Muscle of back (tissue), 11 donors: ENCODE results near the gene ACTRT2. TPM values are rescaled to one million over a fixed set of nuclear protein-coding genes. Genes with fewer than 3 reads are reported as not detected.

Experiments
- DNase-seq, 3 donors: peaks; one replicate each; pipeline versions ENCODE4 v3.0.0 to v3.0.0-alpha.2; 2013
- polyA plus RNA-seq, 10 donors: library from polyadenylated mRNA; unstranded; fragments of 120-200 nt; gene quantifications; one replicate each; pipeline ENCODE4 v1.2.1, GENCODE V29; 2013; ENCODE audit not compliant: insufficient read length in 10 of 10

Gene ACTRT2
- polyA plus RNA-seq, 10 donors: not detected

- peak in 1 of 3 donors; percentile 57 for DNase-seq
These were observed 10.3 kb downstream of the ACTRT2 start for GRCh38 chr1:3031401-3032221.

DNA sequence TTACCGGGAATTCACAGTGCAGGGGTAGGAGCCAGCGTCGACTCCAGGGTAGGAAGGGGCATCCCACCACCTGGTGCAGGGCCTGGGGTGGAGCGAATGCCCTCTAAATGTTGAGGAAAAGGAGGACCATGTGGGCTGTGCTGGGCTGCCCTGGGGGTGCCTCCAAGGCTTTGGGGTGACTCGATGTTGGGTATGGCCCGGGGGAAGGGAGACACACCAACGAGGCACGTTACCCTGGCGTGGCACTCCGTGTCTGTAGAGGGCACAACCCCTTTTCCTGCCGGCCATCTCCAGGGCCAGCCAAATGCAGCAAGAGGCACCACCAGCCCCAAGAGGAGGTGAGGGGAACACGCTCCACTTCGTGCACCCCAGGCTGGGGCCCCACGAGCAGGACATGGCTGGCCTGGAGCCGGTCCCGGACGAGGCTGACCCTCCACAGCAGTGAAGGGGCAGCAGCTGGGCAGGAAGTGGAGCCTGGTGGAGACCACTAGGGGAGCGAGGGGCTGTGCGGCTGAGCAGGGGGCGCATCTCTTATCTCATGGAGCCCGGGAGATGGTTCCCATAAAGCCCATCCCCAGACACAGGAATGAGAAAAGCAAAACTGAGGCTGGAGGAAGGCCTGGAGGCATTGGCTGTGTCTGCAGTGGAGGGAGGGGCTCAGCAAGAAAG lies 11.2 kb downstream of the ACTRT2 start:
- DNase-seq: no peak

DNA sequence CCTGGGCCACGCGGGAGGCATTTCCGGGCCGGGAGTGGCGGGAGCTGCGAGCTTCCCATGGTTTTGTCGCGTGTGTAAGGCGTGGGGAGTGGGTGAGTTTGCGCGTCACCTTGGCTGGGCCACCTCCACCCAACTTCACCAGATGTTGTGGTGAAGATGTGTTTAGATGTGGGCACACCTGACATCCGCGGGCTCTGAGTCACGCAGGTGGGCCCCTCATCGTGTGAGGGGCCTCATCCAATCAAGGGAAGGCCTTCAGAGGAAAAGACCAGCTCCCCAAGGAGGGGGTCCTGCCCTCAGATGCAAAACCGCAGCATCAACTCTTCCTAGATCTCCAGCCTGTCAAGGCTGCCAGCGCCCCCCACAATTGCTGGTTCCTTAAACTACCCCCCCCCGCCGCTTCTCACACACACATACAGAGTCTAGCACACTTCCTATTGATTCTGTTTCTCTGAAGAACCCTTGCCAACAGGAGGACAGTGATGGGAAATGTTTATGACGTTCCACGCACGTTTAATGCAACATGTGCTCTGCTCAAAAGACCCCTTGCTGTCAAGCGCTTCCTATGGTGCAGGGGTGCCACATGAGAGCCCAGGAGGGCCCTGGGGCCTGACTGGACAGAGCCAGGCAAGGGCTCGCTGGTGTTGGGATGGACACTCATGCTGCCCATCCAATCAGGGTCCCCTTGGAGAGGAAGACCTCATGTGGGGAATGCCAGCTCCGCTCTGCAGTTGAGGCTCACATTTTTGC lies 11.9 kb downstream of the ACTRT2 start:
- DNase-seq: no peak

DNA sequence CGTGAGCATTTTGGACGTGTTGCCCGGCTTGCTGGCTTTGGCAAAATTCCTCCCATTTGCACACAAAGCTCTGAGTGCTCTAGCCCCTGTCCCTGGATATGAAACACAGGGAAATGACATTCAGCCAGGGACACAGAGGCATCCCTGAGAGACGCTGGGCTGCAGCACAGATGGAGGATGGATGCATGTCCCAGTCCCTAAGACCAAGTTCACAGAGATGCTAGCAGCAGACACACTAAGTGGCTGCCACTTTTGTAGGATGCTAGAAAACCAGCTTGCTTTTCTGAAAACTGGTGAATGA lies 12.5 kb downstream of the ACTRT2 start:
- DNase-seq: no peak

DNA sequence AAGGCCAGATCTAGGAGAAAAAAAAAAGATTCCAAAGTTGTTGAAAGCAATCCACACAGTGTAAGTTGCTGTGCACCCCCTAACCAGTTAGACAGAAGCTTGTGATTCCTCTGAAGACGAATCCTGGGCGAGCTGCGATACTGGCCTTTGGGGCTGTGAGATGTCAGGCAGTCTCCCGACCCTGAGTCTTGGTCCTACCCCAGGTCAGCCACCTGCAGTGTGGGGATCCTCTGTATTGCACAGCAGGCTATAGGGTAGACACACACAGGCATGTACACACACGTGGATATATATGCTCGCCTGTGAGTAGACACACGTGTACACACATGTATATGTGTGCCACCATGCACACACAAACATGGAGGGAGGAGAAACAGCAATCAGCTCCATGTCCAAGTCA lies 12.9 kb downstream of the ACTRT2 start:
- DNase-seq: no peak

- no peak for DNase-seq
These were observed 13.7 kb downstream of the ACTRT2 start for GRCh38 chr1:3034728-3035562.

DNA sequence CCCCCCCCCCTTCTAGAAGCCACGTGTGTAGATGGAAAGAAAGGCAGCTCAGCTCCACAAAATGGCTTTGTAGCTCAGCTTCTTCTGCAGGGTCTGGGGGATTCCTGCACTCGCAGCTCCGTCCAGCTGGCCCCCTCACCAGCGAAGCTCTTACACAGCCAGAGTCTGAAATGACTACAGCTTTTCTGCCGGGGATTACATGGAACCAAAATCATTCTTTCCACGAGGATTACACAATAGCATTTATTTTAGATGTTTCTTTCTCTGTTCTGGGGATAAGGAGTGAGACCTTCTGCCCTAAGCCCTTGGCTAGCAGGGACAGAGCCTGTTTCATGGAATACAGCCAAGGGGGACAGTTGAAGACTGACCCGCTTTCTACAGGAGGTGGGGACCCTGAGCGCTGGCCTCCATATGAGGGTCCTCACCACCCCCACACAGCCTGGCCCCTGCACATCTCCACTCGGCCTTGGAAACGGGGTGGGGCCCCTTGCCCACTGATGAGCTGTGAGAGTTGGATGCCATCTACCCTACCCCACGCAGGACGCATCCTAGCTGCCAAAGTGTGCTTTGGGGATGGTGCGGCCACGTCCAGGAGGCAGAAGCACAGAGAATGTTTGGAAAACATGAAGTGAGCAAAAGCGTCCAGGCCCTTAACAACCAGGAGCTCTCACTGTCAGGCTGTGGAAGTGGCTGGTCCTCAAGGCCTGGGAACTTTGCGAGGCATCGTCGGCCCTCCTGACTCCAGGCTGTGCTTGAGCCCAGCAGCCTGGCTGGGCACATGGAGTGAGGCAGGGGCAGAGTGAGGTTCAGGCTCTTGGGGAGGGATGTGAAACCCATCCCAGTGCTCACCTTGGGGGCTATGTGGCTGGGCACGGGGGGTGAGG lies 14.5 kb downstream of the ACTRT2 start:
- peak in 2 of 3 donors; percentile 36 to 70 for DNase-seq

DNA sequence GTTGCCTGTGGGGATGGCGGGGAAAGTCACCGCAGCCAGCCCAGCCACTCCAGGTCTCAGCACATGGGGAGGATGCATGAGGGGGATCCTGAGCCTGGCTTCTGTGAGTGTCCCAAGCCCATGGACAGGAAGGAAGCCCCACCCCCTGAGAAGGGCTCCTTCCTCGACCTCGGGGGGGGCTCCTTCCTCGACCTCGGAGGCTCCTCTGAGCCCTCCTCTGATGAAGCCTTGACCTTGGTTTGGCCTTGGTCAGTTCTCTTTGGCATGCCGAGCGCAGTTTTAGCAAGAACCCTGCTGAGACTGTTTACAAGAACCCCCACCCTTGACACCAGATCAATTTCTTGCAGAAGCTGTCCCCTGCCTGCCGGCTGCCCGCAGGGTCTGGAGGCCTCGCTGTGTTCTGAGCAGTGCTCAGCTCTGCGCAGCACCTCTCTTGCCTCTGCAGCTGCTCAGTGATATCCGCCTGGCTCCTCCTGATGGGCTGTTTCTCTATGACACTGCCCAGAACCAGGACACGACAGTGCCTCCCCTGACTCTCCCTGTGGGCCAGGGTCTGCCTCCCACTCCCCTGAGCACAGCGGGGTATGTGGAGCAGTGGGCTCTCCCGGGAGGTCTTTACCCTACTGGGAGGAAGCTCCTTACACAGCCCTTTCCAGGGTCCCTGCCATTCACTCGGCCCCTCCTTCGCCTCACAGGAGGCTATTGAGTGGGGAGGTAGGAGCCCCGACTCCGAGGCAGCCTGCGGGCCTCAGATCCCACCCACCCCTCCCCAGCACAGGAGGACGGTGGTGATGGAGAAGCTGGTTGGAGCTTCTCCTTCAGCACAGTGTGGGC lies 15.4 kb downstream of the ACTRT2 start:
- DNase-seq: no peak

DNA sequence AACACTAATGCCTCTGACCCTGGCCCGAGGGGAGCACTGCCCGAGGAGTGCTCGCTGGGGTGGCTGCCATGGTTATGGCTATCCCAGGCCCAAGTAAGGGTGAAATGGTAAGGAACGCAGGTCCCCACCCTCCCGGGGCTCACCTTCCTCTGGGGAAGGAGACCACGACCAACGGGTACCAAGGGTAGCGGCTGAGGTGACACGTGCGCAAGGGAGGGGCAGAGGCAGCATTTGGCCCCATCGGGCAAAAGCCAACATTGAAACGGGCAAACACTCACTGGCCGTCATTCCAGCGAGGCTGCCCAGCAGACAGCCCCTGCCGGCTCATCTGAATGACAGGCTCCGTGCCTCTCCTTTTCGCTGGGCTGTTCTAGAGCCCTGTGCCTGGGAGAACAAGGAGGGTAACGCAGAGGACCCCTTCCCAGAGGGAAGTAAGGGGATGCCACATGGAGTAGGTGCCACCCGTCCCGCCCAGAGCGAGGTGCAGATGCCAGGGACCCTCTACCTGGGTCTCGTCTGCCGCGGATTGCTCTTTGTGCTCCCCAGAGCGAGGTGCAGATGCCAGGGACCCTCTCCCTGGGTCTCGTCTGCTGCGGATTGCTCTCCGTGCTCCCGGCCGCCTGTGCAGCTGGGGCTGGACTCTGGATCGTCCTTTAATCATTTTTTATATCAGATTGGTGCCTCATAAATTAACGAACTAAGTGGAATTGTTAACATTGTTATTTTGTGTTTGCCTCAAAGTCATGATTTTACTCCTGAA lies 16.2 kb downstream of the ACTRT2 start:
- DNase-seq: no peak

DNA sequence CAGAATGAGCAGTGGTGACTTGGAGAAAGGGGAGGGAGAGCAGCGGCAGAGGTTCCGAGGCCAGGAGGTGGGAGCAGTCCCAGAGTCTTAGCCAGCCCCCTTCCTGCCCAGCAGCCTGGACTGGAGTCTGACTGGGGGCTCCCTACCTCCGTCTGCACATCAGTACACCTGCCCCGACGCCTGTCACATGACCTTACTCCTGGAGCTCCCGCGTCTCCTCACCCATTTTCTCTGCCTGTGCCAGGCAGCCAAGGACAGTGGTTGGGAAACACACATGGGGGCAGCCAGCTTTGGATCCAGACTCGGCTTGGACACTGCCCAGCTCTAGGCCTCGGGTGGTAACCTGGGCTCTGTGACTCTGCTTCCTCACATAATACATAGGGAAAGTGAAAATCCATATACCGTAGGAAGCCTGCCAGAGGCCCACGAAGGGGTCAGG lies 16.9 kb downstream of the ACTRT2 start:
- DNase-seq: no peak

- no peak for DNase-seq
These were observed 17.4 kb downstream of the ACTRT2 start for GRCh38 chr1:3038571-3039181.

DNA sequence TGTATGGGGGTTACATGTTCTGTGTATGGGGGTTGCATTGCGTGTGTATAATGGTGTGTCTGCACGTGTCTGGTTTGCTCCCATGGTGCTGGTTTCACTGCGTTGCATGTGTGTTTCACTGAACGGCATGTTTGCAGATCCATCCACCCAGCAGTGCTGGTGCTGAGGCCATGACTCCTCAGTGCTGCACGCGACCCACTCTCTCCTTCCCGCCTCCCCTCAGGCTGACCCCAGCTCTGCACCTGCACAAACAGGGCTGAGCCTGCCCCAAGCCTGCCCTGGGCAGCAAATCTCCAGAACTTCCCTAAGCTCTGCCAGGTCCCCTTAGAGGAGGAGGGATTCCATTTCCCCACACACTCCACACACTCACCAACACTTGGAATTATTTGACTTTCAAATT lies 18.7 kb downstream of the ACTRT2 start:
- no peak for DNase-seq

DNA sequence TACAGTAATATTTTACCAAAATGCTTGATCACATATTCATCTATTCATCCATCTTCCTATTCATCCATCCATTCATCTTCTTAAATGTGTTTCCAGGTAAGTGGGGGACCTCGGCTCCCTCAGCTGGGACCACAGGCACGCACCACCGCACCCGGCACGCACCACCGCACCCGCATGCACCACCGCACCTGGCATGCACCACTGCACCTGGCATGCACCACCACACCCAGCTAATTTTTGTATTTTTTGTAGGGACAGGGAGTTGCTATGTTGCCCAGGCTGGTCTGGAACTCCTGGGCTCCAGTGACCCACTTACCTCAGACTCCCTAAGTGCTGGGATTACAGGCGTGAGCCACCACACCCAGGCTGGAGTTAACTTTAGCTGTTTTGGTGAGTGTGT lies 21.2 kb downstream of the ACTRT2 start:
- no peak for DNase-seq

DNA sequence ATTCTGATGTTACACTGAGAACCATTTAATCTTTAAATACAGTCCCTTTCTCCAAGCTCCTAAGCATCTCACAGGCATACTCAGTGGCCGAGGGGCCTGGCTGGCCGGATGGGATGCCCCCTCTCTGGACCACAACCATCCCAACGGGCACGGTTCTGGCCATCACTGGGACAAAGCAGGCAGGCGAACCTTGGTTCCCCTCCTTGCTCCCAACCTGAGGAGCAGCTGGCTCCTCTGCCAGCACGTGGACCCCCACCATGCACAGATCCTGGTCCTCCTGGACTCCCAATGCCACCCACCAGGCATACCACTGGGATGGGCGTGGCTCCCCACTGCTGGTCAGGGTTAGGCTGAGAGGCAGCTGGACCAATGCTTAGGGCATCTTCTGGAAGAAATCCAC lies 27.9 kb downstream of the ACTRT2 start:
- no peak for DNase-seq

- no peak for DNase-seq
These were observed 28.6 kb downstream of the ACTRT2 start for GRCh38 chr1:3049905-3050304.

DNA sequence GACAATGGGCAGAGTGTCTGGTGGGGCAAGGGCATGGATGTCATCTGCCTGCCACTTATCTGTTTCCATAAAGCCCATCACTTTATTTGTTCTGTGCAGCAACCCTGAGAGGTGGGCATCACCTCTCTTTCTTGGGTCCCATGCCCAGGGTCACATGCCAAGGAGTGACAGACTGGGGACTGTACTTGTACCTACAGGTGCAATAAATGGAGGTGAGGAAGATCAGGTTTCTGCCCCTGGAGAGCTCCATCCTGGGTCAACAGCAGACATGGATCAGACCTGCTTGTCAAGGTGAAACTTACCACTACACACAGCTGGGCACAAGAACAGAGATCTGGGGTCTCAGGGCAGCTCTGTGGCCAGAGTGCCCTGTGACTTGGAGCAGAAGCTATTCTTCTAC lies 29.3 kb downstream of the ACTRT2 start:
- DNase-seq: no peak

- no peak for DNase-seq
These were observed 30.3 kb downstream of the ACTRT2 start for GRCh38 chr1:3051270-3052268.
